Head of caudate nucleus (tissue), 42 donors: Measurements from ENCODE around the gene MFAP2.

Source experiments
- DNase-seq, 42 donors: peaks; one replicate each; pipeline versions ENCODE4 v3.0.0 to v3.0.0-alpha.2; 2020 to 2021; ENCODE audit warnings: mixed read lengths in 7 of 42
- intact Hi-C: fragments of 100-400 bp; cut with DNase I; formaldehyde crosslinking; loops from one replicate; pipeline ENCODE4 v1.15.0; 2022

The MFAP2 gene

DNA sequence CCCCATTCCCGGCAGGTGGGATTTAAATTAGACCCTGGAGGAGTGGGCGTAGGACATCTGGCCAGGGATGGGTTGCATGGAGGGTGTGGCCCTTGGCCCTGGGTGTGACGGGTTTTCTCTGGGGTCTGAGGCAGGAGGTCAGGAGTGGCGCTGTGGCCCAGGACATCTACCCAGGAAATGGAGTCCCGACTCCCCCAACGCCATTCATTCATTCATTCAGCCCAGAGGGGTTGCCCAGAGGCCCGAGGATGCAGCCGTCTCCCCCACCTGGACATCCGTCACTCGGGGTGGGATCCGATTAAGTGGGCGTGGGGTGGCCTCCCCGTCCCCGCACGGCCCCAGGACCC lies 30.6 kb upstream of the MFAP2 start:
- intact Hi-C loops, result loop anchor here (5.0 kb wide), 1 partner anchor 41 kb away; the partner anchor contains the start of gene SDHB
- no peak for DNase-seq

DNA sequence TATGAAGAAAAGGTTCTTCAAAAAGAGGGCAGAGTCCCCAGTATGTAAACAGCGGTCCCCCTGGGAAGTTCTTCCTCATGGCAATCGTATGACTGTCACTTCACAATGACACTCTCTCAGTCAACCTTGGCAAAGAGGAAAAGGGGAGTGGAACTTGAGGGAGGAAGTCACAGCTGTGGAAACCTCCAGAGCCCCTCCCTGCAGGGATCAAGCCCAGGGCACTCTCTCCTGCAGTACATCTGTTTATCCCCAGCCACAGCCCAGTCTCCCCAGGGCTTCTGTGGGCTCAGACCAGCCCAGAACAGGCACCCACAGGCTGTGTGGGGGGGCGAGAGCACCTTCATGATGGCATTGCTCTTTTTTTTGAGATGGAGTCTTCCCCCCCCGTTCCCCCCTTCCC lies 29.3 kb upstream of the MFAP2 start:
- intact Hi-C loops, result loop anchor here (5.0 kb wide), 1 partner anchor 43 kb away; the partner anchor contains the start of gene SDHB
- DNase-seq, result peak in 1 of 42 donors; percentile 30

DNA sequence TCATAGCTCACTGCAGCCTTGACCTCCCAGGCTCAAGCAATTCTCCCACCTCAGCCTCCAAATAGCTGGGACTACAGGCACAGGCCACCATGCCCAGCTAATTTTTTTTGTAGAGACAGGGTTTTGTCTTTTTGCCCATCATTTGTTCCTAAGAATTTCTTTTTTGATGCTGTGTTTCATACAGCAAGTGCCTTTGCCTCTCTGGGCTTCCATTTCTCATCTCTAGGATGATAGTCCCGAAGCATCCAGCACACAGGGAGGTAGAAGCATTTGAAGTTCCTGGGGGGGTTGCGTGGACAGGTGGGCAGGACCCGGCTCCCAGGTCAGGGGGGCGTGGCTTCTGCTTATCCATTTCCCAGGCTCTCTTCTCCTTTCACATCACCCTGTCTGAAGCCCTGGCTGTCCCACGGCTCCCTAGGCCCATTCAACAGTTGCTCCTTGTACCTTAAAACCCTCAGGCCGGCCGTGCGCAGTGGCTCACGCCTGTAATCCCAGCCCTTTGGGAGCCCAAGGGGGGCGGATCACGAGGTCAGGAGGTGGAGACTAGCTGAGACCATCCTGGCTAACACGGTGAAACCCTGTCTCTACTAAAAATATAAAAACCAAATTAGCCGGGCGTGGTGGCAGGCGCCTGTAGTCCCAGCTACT lies 27.9 kb upstream of the MFAP2 start:
- intact Hi-C loops, result no loop called here

DNA sequence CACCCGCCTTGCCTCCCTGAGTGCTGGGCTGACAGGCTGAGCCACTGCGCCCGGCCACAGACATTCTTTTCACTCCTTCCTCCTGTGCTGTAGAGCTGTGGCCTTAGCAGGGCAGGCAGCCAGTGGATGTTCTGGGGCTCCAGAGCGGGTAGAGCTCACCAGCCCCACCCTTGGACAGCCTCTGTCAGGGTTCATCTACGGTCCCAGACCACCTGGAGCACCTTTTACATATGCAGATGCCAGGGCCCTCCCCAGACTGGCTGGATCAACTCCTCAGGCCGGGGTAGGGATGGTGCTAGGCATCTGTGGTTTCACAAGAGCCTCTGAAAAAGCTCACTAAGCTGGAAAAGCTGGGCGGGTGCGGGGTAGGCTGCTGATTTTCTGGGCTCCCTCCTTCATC lies 26.7 kb upstream of the MFAP2 start:
- intact Hi-C loops, result no loop called here
- no peak for DNase-seq

More for the DNA sequence above, 27.9 kb upstream of the MFAP2 start:
- DNase-seq, result no peak

DNA sequence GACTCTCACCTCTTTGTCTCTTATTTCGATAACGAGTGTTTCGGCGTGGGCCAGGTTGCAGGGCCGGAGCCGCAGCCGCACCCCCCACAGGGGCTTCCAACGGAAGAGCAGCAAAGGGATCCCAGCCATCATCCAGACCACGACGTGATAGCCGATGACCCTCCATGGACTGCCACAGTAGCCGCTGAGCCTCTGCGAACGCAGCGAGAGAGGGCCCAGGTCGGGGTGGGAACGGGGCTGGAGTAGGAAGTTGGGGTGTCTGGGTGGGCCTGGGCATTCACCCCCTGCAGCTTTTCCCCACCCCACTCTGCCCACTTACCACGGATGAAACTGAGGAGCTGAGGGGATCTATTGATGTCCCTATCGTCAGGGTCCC lies 24.9 kb upstream of the MFAP2 start:
- intact Hi-C loops, result no loop called here
- no peak for DNase-seq

DNA sequence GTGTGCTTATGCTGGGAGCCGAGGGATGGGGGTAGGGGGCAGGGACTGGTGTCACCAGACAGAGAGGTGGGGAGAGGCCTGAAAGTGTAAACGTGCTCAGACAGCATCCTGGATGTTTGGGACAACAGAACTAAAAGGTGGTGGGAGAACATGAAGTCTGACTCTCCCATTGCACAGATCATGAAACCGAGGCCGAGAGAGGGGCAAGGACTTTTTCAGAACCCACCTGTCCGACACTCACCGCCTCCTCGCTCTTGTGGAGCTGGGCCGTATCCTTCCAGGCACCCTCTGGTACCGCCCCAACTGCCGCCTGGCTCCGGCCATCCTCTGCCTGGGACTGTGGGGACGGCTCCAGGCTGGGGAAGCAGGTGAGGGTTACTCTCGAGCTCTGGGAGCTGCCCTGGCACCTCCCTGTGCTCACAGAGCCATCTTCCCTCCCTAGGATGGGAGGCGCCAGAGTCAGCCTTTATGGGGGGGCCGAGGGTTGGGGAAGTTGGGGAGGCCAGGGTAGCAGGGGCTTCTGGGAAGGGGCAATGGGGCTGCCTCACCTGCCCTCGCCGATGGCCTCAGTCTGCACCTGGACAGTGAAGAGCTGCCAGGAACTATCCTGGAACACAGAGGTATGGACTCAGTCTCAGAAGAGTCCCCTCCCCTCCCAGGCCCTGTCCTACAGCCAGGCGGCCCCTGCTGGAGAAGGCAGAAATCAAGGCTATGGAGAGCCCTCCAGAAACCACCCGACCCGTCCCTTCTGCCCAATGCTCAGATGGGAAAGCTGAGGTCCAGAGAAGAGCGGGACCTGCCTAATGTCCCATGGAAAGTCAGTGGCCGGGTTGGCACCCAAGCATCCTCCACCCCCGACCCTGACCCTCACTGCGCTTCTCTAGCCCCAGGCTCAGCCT lies 24.3 kb upstream of the MFAP2 start:
- intact Hi-C loops, result no loop called here

DNA sequence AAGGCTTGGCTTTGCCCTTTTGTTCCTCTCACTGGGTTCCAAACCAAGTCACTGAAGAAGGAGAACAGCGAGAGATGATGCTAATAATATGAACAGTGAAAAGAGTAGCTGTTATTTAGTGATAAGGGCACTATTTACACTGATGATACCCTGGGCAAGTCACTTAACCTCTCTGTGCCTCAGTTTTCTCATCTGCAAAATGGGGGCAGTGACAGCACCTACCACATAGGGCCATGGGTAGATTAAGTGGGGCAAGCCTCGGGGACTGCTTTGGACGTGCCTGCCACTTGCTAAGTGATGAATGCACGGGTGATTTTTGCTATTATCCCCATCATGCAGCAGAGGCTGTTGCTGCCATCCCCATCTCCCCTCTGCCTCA lies 22.1 kb upstream of the MFAP2 start:
- intact Hi-C loops, result no loop called here
- no peak for DNase-seq

More for the DNA sequence above, 24.3 kb upstream of the MFAP2 start:
- no peak for DNase-seq

DNA sequence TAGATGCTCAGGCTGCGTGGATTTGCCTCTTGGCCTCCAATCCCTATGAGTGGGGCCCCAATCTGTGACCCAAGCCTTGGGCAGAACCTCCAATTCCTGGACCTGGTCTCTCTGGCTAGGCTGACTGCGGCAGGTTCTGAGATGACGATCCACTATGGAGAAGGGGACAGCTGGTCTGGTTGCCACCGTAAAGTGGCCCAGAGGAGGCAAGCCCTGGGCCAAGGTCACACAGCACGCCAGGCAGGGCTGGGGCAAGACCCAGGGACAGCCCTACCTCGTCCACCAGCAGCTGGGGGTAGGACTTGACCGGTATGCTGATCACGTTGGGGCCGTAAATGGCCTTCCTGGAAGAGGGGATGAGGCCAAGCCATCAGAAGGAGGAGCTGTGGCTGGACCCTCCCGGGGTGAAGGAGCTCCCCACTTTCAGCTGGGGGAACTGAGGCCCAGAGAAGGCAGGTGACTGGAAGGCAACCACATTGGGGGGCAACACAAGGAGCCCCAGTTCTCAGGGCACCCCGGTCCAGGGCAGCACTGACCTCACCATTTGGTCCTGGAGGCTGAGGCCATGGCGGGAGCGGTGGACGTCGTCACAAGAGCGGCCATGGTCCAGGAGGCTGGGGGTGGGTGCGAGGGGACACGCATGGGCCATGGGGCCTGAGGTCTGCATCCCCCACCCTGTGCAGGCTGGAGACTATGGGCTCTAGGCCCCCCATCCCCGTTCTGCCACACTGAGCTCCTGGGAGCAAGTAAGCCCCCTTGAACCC lies 21.5 kb upstream of the MFAP2 start:
- no peak for DNase-seq
- intact Hi-C loops, result no loop called here

DNA sequence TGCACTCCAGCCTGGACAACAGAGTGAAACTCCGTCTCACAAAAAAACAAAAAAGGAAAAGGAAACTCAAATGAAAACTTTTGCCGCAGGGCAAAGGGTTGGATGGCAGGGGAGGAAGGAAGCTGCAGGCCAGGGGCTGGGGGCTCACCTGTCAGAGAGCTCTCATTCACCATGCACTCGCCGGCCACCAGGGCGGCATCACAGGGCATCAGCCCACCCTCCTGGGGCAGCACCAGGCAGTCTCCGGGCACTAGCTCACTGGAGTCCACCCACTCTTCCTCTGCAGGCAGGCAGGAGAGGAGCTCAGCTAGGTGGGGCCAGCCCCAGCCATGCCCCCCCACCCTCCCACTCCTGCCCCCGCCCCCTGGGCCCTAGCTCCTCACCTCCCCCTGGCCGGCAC lies 19.4 kb upstream of the MFAP2 start:
- no peak for DNase-seq

DNA sequence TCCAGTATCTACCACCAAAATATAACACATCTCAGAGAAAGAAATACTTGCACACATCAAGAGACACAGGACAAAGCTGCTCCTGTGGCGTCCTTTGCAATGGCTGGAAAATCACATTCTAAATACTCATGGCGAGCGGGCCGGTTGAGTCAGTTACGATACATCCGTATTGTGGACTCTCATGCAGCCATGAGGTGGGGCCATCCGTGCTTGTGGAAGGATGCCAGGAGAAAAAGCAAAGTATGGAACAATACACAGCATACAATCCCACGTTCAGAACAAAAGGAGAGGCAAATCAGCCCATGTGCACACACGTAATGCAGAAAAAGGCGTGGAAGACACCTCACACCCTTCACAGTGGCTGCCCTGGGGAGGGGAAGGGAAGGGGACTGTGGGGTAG lies 18.2 kb upstream of the MFAP2 start:
- no peak for DNase-seq
- intact Hi-C loops, result no loop called here

More for the DNA sequence above, 19.4 kb upstream of the MFAP2 start:
- intact Hi-C loops, result no loop called here

DNA sequence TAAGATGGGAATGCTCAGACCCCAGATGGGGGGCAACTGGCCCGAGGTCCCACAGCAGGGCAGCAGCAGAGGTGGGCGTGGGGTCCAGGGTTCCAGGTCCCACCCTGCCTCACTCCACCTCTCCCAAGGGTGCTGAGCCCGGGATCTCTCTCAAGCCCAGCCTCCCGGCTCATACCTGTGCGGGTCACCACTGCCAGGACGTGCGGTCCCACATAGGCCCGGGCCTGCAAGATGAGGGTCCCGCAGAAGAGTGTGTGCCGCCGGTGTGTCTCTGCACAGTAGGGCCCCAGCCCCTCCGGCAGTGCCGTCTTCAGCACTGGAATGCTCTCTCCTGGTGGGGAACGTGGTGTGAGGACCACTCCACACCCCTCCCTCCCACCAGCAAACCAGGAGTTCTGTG lies 16.4 kb upstream of the MFAP2 start:
- intact Hi-C loops, result no loop called here
- no peak for DNase-seq

DNA sequence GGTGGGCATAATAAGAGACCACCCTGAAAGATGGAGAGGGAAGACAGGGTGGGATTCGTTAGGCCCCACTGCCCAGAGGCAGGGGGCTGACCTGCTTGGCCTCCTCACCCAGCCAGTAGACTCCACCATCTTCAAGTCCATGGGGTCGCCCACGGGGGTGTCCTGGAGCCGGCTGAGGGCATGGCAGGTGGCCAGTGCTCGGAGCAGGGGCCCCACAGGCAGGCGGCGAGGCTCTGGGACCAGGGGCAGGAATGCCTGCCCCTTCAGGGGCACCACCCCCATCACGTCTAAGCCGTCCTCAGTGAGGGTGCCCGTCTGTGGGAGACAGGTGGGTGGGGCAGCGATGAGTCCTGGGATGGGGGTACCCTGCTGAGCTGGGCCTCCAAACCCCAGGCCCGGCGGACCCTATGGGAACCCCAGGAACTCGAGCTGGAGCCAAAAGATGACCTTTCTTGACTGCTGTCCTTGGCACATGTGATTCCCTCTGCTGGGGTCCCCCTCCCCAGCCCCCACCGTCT lies 13.2 kb upstream of the MFAP2 start:
- no peak for DNase-seq

DNA sequence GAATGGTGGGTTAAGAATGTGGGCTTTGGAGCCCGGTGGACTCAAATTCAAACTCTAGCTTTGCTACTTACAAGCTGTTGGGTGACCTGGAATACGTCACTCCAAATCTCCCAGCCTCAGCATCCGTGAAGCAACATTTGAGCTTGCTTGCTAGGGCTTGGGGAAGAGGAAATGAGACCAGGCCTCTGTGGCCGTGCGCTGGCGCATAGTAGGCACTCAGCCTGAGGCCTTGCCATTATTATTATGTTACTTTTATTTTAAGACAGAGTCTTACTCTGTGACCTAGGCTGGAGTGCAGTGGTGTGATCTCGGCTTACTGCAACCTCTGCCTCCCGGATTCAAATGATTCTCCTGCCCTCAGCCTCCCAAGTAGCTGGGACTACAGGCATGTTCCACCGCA lies 12.3 kb upstream of the MFAP2 start:
- intact Hi-C loops, result no loop called here
- no peak for DNase-seq

More for the DNA sequence above, 13.2 kb upstream of the MFAP2 start:
- intact Hi-C loops, result no loop called here

DNA sequence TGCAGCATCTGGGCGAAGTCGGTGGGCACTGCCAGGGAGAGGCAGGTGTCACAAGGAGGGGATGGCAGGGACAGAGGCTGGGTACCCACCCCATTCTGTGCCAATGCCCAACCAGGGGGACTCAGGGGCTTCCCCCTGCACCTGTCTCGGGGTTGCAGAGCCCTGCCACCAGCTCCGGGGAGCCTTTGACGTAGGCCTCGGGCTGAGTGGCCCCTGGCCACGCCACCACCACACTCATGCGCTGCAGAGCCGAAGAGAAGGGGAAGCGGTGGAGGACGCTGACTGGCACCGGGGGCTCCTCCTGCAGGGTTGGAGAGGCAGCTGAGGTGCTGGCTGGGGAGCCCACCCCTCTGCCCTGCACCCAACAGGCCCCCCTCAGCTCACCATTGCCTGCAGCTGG lies 11.7 kb upstream of the MFAP2 start:
- DNase-seq, result no peak
- intact Hi-C loops, result no loop called here

DNA sequence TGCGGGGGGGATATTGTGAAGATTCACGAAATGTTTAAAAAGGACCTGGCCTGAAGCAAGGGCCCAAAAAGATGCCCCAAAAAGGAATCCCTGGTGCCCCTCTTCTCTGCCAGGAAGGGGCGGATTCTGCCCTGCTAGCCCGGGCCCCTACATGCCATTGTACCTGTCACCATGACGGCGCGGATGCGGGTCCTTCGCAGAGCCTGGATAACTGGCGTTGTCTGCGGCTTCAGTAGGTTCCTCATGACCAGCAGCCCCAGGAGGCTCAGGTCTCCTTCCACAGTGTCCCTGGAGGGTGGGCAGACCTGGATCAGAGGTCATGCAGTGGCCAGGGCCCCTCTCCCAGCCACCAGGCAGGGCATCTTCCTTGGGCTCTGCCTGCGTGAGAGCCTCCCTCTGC lies 11.2 kb upstream of the MFAP2 start:
- no peak for DNase-seq
- intact Hi-C loops, result no loop called here

DNA sequence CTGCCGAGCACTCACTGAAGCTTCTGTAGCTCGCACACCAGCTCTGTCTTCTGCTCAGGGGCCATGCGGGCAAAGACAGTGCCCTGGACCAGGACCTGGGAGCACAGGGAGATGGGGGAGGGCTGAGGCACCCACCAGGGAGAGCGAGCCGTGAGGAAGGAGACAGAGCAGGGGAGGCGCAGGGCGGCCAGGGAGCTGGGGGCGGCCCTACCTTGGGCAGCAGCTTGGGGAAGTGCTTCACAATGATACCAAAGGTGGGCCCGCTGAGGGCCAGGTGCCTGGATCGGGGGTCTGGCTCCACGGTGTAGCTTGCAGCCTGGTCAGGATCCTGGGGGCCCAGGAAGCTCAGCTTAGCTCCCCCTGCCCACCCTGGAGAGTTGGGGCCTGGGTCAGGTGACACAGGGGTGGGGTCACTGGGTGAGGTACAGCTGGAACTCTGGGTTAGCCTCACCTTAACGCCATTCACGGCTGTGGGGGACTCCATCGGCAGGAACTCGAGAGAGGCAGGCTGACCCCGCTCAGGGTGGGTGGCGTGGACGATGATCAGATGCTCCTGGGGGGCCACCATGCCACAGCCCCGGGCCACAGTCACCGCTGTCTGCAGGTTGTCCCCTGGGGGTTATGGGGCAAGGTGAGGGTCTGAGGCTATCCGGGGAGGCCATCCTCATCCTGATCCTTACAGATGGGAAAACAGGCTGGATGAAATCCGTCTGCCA lies 9.4 kb upstream of the MFAP2 start:
- intact Hi-C loops, result no loop called here
- no peak for DNase-seq

DNA sequence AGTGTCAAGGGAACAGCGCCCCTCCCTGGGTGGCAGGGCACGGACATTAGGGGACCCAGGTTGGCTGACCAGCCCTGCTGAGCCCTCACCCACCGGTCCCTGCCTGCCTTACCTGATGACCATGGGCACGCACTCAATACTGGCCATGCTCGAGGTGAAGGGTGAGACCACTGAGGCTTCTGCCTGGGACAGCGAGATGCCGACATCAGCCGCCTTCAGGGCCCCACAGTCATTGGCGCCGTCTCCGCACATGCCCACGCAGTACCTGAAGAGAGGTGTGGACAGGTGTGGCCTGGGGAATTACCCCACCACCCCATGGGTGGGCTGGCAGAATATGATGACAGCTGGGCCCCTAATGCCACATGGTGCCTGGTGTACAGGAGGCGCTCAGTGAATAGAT lies 7.8 kb upstream of the MFAP2 start:
- intact Hi-C loops, result no loop called here

DNA sequence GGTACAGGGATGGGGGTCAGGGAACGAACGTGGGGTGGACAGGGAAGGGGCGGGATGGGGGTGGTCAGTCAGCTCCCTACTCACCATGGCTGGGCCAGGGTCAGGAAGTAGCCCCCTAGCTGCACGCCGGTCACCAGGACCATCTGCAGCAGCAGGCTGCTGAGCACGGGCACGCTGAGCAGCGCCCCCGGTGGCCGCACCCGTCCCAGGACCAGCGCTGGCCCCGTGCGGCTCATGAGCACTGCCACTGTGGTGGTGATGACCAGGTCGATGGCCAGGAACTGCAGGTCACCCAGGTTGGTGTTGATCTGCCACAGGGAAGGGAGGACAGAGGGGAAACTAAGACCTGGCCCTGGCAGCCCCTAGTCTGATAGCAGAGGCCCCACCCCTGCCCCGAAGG lies 6.5 kb upstream of the MFAP2 start:
- intact Hi-C loops, result no loop called here
- DNase-seq, result no peak

More for the DNA sequence above, 7.8 kb upstream of the MFAP2 start:
- DNase-seq, result no peak

DNA sequence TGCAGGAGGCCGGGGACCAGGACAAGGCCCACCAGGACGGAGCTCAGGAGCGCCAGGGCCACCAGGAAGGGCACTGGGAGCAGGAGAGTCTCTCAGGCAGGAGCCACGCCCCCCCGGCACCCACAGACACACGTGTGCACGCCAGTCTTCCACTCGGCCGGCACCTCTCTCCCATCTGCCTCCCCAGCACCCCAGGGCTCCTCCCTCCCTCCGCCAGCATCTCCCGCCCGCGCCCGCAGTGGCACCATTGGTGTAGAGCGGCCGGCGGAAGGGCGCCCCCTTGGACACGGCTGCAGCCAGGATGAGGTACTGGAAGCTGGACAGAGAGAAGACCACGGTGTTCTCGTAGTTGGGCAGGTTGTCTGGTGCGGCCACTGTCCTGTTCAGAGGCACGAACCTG lies 6.1 kb upstream of the MFAP2 start:
- intact Hi-C loops, result no loop called here
- DNase-seq, result no peak
